ENCODE measurements around the gene ASCL5.

ASCL5 gene

GRCh38 chr1:201091256-201091655, 35.7 kb downstream of the ASCL5 start:
- no peaks in the 10 kb centered on the region for H3K9me3 ChIP-seq (ENCODE audit: low read length)

GRCh38 chr1:201090541-201090940, 36.4 kb downstream of the ASCL5 start:
- no peaks in the 10 kb centered on the region for H3K9me3 ChIP-seq (ENCODE audit: low read length)
- no peak overlapping the region for H3K4me3 ChIP-seq (ENCODE audit: low read length)
- H3K27me3 ChIP-seq (ENCODE audit: insufficient read depth, low read length): no peaks in the 10 kb centered on the region
- H2AFZ ChIP-seq (ENCODE audit: low read depth, low read length): no peak overlapping the region
- peaks cover 16% of the 10 kb centered on the region for H3K4me1 ChIP-seq (ENCODE audit: insufficient read depth, low read length)
- H3K36me3 ChIP-seq (ENCODE audit: insufficient read depth, low read length): no peaks in the 10 kb centered on the region

More at GRCh38 chr1:201091256-201091655, 35.7 kb downstream of the ASCL5 start:
- H3K27me3 ChIP-seq (ENCODE audit: insufficient read depth, low read length): no peaks in the 10 kb centered on the region
- peaks cover 22% of the 10 kb centered on the region for H3K4me1 ChIP-seq (ENCODE audit: insufficient read depth, low read length)
- no peak overlapping the region for H3K4me3 ChIP-seq (ENCODE audit: low read length)
- H3K36me3 ChIP-seq (ENCODE audit: insufficient read depth, low read length): no peaks in the 10 kb centered on the region
- H2AFZ ChIP-seq (ENCODE audit: low read depth, low read length): no peak overlapping the region

- H3K27me3 ChIP-seq (ENCODE audit: insufficient read depth, low read length): no peaks in the 10 kb centered on the region
- H3K4me1 ChIP-seq (ENCODE audit: insufficient read depth, low read length): peaks cover 19% of the 10 kb centered on the region
Measured at GRCh38 chr1:201089596-201089995, 37.4 kb downstream of the ASCL5 start.

GRCh38 chr1:201088901-201089525, 38.0 kb downstream of the ASCL5 start:
- Histone ChIP-seq H2AFZ (ENCODE audit: low read depth, low read length) (no peak overlapping the region), H3K36me3 (ENCODE audit: insufficient read depth, low read length) (no peaks in the 10 kb centered on the region), H3K9me3 (ENCODE audit: low read length) (no peaks in the 10 kb centered on the region), H3K27me3 (ENCODE audit: insufficient read depth, low read length) (no peaks in the 10 kb centered on the region), H3K4me3 (ENCODE audit: low read length) (no peak overlapping the region), H3K4me1 (ENCODE audit: insufficient read depth, low read length) (peaks cover 25% of the 10 kb centered on the region)

More at GRCh38 chr1:201089596-201089995, 37.4 kb downstream of the ASCL5 start:
- Histone ChIP-seq H3K9me3 (ENCODE audit: low read length) (no peaks in the 10 kb centered on the region), H2AFZ (ENCODE audit: low read depth, low read length) (peak overlapping the region; percentile 21), H3K4me3 (ENCODE audit: low read length) (no peak overlapping the region), H3K36me3 (ENCODE audit: insufficient read depth, low read length) (no peaks in the 10 kb centered on the region)

GRCh38 chr1:201088395-201088794, 38.6 kb downstream of the ASCL5 start:
- Histone ChIP-seq H3K4me1 (ENCODE audit: insufficient read depth, low read length) (peaks cover 28% of the 10 kb centered on the region), H3K27me3 (ENCODE audit: insufficient read depth, low read length) (no peaks in the 10 kb centered on the region), H2AFZ (ENCODE audit: low read depth, low read length) (no peak overlapping the region), H3K36me3 (ENCODE audit: insufficient read depth, low read length) (no peaks in the 10 kb centered on the region), H3K4me3 (ENCODE audit: low read length) (no peak overlapping the region), H3K9me3 (ENCODE audit: low read length) (no peaks in the 10 kb centered on the region)

GRCh38 chr1:201085902-201086735, 40.9 kb downstream of the ASCL5 start:
- Histone ChIP-seq H3K4me1 (ENCODE audit: insufficient read depth, low read length) (peaks cover 32% of the 10 kb centered on the region), H3K4me3 (ENCODE audit: low read length) (no peak overlapping the region), H3K9me3 (ENCODE audit: low read length) (no peaks in the 10 kb centered on the region), H3K36me3 (ENCODE audit: insufficient read depth, low read length) (no peaks in the 10 kb centered on the region), H3K27me3 (ENCODE audit: insufficient read depth, low read length) (no peaks in the 10 kb centered on the region), H2AFZ (ENCODE audit: low read depth, low read length) (no peak overlapping the region)

GRCh38 chr1:201084295-201084694, 42.7 kb downstream of the ASCL5 start:
- H3K36me3 ChIP-seq (ENCODE audit: insufficient read depth, low read length): no peaks in the 10 kb centered on the region
- no peaks in the 10 kb centered on the region for H3K27me3 ChIP-seq (ENCODE audit: insufficient read depth, low read length)

GRCh38 chr1:201083741-201084140, 43.2 kb downstream of the ASCL5 start:
- no peak overlapping the region for H3K4me3 ChIP-seq (ENCODE audit: low read length)
- no peak overlapping the region for H2AFZ ChIP-seq (ENCODE audit: low read depth, low read length)
- no peaks in the 10 kb centered on the region for H3K36me3 ChIP-seq (ENCODE audit: insufficient read depth, low read length)
- H3K4me1 ChIP-seq (ENCODE audit: insufficient read depth, low read length): peaks cover 21% of the 10 kb centered on the region
- H3K9me3 ChIP-seq (ENCODE audit: low read length): no peaks in the 10 kb centered on the region
- no peaks in the 10 kb centered on the region for H3K27me3 ChIP-seq (ENCODE audit: insufficient read depth, low read length)

More at GRCh38 chr1:201084295-201084694, 42.7 kb downstream of the ASCL5 start:
- H2AFZ ChIP-seq (ENCODE audit: low read depth, low read length): peak overlapping the region; percentile 24
- no peaks in the 10 kb centered on the region for H3K9me3 ChIP-seq (ENCODE audit: low read length)
- H3K4me3 ChIP-seq (ENCODE audit: low read length): no peak overlapping the region
- peaks cover 24% of the 10 kb centered on the region for H3K4me1 ChIP-seq (ENCODE audit: insufficient read depth, low read length)

- H3K9me3 ChIP-seq (ENCODE audit: low read length): no peaks in the 10 kb centered on the region
- no peaks in the 10 kb centered on the region for H3K36me3 ChIP-seq (ENCODE audit: insufficient read depth, low read length)
- H3K27me3 ChIP-seq (ENCODE audit: insufficient read depth, low read length): no peaks in the 10 kb centered on the region
- no peak overlapping the region for H3K4me3 ChIP-seq (ENCODE audit: low read length)
- H2AFZ ChIP-seq (ENCODE audit: low read depth, low read length): no peak overlapping the region
- H3K4me1 ChIP-seq (ENCODE audit: insufficient read depth, low read length): peaks cover 19% of the 10 kb centered on the region
Measured at GRCh38 chr1:201080135-201080534, 46.8 kb downstream of the ASCL5 start.

GRCh38 chr1:201077736-201078135, 49.2 kb downstream of the ASCL5 start:
- Histone ChIP-seq H2AFZ (ENCODE audit: low read depth, low read length) (no peak overlapping the region), H3K36me3 (ENCODE audit: insufficient read depth, low read length) (no peaks in the 10 kb centered on the region), H3K27me3 (ENCODE audit: insufficient read depth, low read length) (no peaks in the 10 kb centered on the region), H3K4me3 (ENCODE audit: low read length) (no peak overlapping the region), H3K4me1 (ENCODE audit: insufficient read depth, low read length) (no peaks in the 10 kb centered on the region), H3K9me3 (ENCODE audit: low read length) (peaks cover 3% of the 10 kb centered on the region)

GRCh38 chr1:201077116-201077515, 49.9 kb downstream of the ASCL5 start:
- Histone ChIP-seq H3K4me3 (ENCODE audit: low read length) (no peak overlapping the region), H3K4me1 (ENCODE audit: insufficient read depth, low read length) (peaks cover 3% of the 10 kb centered on the region), H3K9me3 (ENCODE audit: low read length) (peaks cover 3% of the 10 kb centered on the region), H2AFZ (ENCODE audit: low read depth, low read length) (no peak overlapping the region), H3K36me3 (ENCODE audit: insufficient read depth, low read length) (no peaks in the 10 kb centered on the region), H3K27me3 (ENCODE audit: insufficient read depth, low read length) (no peaks in the 10 kb centered on the region)

- Histone ChIP-seq H3K9me3 (ENCODE audit: low read length) (peaks cover 3% of the 10 kb centered on the region), H3K4me1 (ENCODE audit: insufficient read depth, low read length) (peaks cover 13% of the 10 kb centered on the region), H3K4me3 (ENCODE audit: low read length) (no peak overlapping the region), H2AFZ (ENCODE audit: low read depth, low read length) (no peak overlapping the region), H3K36me3 (ENCODE audit: insufficient read depth, low read length) (no peaks in the 10 kb centered on the region), H3K27me3 (ENCODE audit: insufficient read depth, low read length) (no peaks in the 10 kb centered on the region)
Measured at GRCh38 chr1:201076092-201076491, 50.9 kb downstream of the ASCL5 start.

GRCh38 chr1:201074018-201074417, 53.0 kb downstream of the ASCL5 start:
- Histone ChIP-seq H3K4me3 (ENCODE audit: low read length) (no peak overlapping the region), H3K36me3 (ENCODE audit: insufficient read depth, low read length) (no peaks in the 10 kb centered on the region), H3K9me3 (ENCODE audit: low read length) (peaks cover 3% of the 10 kb centered on the region), H2AFZ (ENCODE audit: low read depth, low read length) (no peak overlapping the region), H3K27me3 (ENCODE audit: insufficient read depth, low read length) (no peaks in the 10 kb centered on the region), H3K4me1 (ENCODE audit: insufficient read depth, low read length) (peaks cover 22% of the 10 kb centered on the region)

Data from neuron (in vitro differentiated cells).